HG03060 (cell line): Measurements from ENCODE around the gene TMEM187.
"Not testable (repeated sequence)": the region's sequence is repeated elsewhere in the genome, so short reads cannot be mapped to it uniquely, and the experiment has no call there.

Experiments used
- ATAC-seq: cut with Tn5 transposase; IDR thresholded peaks from one replicate; pipeline ENCODE4 v1.9.1; 2021; ENCODE audit warnings: low read depth, moderate number of reproducible peaks; ENCODE audit not compliant: unreplicated experiment

Gene TMEM187

DNA sequence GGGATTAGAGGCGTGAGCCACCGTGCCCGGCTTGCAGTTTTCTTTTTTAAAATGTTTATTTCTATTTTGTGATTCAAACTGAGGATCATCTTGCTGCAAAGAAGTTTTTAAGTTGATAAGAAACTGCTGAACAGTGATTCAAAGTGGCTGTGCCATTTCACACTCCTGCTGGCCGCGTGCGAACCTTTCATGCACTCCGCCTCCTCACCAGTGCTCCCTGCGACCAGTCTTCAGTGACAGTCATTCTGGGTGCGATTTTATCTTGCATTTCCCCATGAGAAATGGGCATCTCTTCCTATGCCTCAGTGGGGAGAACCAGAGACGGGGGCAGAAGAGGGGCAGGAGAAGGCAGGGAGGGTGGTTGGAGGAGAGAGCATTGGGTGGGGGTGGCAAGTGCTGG lies 21.4 kb downstream of the TMEM187 start:
- ATAC-seq, result no peak

DNA sequence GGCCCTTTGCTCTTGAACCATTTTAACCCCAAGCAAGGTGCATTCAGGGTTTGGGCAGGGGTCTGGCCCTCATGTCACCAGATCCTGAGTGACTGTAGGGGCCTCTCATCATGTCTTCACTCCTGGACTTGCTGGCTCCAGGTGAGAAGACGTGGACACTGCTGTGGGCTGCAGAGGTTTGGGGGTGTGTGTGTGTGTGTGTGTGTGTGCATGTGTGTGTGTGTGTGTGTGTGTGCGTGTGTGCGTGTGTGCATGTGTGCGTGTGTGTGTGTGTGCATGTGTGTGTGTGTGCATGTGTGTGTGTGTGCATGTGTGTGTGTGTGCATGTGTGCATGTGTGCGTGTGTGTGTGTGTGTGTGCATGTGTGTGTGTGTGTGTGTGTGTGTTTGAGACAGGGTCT lies 21.8 kb downstream of the TMEM187 start:
- not testable (repeated sequence) for ATAC-seq

DNA sequence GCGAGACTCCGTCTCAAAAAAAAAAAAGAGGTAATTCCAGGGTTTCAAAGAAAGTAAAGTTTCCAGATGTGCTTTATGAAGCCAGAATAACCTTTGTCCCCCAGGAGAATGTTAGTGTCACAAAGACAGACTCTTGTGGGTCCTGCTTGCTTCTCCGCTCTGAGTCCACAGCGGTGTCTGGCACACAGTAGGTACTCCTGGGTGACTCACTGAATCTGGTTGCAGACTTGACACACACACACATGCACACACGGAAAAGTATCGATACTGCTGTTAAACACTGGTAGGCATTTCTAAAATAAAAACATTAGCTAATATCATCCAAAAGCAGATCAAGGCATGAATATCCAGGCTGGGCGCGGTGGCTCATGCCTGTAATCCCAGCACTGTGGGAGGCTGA lies 22.9 kb downstream of the TMEM187 start:
- no peak for ATAC-seq

DNA sequence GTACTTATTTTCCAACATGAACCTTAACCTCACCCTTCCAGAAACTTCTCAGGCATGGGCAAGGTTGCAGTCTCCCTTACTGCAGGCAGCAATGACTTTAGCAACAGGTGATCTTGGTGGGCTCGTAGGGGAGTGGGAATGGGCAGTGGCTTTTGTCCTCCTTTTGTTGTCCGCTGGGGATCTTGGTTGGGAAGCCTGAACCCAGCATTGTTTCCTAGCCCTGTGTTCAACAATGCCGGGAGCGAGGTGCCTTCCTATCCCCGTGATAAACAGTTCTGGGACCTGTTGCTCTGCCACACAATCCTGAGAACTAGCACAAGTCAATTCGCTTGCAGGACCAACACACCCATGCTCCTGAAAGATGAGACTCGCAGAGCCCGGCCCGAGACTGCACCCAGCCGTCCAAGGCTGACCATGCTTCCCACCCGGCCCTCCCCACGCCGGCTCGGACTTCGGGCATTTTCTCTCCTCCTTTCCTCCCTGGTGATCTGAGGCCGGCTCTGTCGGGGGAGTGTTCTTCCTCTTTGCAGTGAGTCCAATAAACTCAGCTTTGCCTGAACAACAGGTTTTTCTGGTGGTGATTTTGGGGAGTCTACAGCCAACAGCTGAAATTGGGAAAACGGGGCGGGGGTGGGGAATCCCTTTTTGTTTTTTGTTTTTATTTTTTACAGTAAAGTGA lies 26.9 kb downstream of the TMEM187 start:
- ATAC-seq, result no peak

DNA sequence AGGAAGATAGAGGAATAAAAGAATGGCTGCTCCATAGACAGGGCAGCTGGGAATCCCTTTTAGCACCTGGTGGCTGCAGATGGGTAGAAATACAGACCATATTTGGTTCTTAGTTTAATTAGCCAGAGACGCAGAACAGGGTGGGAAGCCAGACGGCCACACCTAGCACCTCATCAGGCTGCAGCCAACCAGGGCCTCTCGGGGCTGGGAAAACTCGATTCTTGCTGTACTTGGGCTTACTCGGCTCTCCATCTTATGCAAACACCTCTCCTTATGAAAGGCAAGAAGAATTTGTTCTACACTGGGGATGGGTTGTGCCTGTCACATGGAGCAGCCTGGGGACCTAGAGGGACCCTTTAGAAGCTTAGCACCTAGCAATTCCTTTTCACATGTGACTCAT lies 27.5 kb downstream of the TMEM187 start:
- no peak for ATAC-seq

DNA sequence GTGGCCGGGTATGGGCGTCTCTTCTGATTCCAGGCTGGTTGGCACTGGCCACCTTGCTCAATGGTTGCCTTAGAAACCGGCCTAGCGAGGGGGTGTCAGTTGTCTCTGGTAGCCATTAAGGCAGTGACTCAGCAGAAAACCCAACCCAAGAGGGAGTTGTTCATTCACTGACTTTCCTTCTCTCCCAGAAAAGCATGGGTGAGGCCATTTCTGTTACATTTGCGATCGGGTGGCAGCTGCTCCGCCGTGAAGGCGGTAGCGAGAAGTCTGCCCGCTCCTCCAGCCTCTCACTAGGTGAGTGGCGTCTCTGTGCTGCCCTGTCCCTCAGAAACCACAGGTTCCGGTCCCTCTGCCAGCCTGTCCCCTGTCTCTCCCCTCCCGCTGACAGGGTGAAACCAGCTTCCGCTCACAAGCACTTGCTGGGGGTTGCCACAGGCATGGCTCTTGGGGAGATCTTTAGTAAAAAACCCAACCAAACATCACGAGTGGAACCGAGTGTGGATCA lies 29.7 kb downstream of the TMEM187 start:
- ATAC-seq, result no peak

DNA sequence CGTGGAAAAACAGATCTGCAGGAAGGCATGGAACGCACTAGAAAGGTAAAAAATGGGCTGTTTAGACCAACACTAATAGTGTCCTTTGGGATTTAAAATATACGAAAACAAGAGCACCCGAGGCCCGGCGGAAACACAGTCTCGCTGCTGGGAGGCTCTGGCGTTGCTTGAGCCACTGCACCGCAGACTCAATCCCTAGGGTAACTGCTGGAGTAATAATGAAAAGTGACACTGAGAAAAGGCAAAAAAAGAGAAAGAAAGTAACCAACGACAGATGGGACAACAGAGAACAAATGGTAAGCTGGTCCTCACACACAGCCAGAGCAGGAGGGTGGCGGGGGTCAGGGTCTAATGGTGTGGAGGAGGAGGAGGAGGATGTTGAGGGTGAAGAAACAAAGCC lies 31.8 kb downstream of the TMEM187 start:
- ATAC-seq, result no peak

DNA sequence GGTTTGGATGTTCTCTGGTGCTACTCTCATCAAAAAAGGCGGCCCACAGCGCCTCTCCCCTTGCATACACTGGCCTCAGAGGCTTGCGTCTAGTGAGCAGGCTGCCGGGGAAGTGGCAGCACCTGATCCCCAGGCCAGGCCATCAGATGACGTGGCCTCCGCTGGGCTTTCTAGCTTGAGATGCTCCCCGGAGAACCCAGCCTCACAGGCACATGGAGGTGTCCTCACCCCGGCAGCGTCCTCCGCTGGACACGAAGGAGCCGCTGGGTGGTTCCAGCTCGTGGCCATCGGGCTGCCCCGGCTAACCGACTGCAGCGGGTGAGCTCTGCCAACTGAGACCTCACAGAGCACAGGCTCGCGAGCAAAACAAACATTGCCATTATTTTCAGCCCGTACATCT lies 34.4 kb downstream of the TMEM187 start:
- no peak for ATAC-seq

DNA sequence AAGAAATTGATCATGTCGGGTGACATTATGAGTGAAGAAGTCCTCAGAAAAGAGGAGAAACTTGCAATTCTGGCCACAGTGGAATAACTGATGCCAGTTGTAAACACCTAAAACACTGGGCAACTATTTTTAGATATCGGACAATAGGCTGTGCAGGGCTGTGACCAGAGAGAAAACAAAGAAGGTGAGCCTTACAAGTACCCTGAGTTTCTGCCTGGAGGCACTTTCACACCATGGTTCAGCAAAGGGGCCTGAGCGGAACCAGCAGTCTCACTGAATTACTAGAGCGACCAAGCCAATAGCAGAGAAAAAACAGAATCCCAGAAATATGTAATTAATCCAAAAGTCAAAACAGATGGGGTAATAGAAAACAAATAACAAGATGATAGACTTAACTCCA lies 36.0 kb downstream of the TMEM187 start:
- no peak for ATAC-seq

DNA sequence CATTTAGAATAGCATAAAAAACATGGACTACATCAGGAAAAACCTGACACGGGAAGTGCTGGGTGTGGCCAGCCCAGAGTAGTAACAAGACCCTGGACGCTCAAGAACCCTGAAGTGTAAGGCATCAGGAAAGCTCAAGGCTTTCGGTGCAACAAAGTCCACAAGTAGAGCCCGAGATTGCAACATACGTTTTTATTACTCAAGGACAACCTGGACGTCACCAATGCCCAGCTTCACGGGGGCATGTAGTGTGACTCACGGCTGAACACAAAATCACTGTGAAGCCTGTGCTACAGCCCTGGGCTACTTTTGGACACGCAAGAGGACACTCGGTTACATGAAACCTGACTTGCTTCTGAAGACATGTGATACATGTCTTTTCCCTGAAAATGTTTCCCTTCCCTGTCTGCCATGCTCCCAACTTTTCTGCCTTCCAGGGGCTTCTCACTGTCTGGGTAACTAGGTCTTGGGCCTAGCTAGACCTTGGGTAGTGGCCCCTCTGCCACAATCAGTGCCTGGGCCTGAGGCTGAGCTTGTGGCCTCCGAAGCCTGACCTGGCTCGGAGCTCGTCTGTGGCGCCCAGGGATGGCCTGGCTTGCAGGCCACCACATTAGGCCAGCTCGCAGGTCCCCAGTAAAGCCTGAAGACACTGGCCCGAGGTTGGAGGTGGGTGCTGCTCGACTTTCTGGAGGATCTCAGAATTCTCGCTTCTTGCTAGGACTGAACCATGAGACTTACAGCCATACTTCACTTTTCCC lies 38.0 kb downstream of the TMEM187 start:
- ATAC-seq, result no peak

DNA sequence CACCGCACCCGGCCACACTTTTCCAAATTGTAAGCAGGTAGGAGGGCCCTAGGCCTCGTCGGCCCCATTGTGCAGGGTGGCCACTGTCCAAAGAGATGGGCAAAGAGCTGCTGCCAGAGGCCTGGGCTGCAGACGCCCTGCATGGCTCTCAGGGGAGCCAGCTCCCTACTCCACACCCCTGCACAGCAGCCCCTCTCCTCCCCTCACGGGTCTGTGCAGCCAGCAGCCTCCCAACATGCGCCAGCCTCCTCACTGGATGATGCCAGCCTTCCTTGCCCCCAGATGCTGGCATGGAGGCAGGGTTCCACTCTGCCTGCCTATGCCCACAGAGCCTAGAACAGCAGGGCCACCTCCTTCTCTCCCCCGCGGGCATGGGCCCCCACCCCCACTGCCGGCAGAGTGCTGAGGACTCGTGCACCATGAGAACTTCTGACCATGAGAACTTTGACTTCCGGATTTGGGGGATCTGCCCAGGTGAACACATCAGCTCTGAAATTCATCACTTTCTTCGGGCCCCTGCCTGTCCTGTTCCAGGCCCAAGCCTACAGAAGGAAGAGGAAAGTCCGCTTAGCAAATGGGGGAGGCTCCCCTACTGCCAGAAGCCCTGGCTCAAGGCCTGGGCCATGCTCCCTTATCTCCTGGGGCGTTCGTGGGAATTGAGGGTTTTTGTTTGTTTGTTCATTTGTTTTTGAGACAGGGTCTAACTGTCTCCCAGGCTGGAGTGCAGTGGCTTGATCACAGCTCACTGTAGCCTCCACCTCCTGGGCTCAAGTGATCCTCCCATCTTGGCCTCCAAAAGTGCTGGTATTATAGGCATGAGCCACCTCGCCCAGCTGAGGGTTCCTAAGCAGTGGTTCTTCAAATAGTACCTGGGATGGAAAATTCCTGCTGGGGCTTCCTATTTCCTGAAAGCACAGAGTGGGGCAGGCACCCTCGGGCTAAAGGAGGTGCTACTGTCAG lies 39.1 kb downstream of the TMEM187 start:
- ATAC-seq, result no peak

DNA sequence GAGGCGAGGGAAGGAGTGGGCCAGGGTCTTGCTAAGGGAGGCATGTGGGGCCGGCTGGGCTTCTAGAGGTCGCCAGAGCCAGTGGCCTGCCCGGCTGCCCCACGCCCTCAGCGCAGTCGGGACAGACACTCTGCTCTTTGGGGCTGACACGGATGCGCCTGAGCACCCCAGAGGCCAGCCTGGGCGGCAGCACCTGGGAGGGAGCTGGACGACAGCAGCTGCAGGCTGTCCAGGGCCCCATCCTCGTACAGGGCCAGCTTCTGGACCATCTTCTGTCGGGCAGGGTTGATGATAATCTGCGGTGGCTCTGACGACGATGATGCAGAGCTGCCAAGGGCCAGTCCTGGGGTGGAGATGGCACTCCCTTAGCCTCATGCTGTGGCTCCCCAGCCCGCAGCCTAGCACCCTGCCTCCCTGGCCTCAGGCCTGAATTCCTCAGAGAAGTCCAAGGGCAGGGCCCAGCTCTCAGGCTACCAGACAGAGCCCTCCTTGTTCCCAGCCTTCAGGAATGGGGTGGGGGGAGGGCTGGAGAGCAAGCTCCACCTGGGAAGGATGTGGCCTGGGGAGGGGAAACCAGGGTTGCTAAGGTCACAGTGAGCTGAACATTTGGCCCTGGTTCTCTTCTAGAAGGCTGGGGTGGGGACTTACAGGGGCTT lies 39.9 kb downstream of the TMEM187 start:
- no peak for ATAC-seq

DNA sequence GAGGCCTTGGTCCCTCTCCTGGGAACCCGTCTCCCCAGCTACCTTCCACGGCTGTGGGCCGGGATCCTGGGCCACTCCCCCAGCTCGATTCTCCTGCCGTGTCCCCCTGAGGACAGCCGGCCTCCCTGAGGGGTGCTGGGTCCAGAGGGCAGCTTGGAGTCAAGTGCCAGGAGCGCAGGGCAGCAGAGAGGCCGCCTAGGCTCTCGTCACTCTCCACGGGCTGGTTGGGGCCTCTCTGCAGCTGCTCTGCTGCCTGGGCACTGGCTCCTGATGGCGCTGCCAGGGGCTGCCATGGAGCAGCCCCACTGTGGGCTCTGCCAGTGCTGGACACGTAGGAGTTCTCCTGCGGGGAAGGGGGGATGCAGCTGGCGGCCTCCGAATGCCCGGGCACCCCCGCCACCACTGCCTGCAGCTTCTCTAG lies 40.5 kb downstream of the TMEM187 start:
- ATAC-seq, result no peak

DNA sequence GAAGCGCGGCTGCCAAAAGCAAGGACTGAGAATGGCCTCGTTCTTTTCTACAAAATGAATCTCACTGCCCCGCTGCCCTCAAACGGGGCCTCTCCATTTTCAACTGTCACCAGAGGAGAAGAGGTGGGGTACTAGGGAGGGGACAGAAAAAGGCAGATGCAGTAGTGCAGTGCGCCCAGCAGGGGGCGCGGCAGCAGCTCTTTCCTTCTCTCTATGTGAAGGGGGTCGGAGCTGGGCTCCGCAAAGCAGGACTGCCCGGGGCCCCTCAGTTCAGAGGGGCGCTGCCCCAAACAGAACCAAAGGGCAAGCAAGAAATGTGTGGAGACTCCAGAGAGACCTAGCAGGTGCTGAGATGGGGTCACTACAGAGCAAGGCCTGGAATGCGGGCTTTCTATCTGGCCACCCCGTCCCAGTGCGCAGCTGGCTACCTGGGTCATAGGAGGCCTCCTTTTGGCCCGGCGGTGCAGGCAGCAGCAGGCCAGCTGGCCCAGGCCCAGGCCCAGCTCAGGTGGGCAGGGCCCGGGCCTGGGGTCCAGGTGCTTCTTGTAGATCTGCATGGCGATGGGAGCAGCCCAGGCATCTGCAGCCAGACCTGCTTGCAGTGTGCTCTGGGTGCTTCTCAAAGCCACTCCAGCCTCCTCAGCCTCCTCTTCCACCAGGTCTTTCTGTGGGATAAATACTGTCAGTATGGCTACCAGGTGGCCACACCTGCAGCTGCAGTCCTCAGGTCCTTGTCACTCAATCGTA lies 41.2 kb downstream of the TMEM187 start:
- ATAC-seq, result no peak

DNA sequence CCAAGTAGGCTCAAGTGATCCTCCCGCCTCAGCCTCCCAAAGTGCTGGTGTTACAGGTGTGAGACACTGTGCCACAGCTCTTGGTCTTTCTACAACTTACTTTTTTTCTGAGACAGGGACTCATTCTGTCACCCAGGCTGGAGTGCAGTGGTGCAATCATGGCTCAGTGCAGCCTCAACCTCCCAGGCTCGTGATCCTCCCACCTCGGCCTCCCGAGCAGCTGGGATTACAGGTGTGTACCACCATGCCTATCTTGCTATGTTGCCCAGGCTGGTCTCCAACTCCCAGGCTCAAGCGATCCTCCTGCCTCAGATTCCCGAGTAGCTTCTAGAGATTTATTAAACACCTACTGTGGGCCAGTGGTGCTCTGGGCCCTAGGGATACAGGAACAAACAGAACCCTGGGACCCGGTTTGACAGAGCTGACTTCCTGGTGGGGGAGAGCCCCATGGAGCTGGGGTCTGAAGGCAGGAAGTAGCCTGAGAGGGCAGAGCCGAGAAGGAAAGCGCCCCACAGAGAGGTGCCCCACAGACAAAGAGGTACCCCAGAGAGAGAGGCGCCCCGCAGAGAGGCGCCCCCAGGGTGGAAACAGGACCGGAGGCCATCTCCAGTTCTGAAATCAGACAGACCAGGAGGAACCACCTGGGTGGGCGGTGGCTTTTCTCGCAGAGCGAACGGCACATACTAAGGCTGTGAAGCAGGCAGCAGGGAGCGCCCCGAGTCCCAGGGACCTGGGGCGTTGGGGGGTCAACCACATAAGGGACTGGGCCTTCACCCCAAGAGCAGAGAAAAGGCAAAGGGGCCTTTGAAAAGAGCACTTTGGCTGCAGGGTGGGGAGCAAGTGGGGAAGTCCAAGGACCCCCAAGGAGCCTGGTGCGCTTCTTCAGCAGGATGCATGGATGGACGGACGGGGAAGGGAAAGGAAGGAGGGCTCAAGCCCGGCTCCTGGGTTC lies 42.2 kb downstream of the TMEM187 start:
- no peak for ATAC-seq

DNA sequence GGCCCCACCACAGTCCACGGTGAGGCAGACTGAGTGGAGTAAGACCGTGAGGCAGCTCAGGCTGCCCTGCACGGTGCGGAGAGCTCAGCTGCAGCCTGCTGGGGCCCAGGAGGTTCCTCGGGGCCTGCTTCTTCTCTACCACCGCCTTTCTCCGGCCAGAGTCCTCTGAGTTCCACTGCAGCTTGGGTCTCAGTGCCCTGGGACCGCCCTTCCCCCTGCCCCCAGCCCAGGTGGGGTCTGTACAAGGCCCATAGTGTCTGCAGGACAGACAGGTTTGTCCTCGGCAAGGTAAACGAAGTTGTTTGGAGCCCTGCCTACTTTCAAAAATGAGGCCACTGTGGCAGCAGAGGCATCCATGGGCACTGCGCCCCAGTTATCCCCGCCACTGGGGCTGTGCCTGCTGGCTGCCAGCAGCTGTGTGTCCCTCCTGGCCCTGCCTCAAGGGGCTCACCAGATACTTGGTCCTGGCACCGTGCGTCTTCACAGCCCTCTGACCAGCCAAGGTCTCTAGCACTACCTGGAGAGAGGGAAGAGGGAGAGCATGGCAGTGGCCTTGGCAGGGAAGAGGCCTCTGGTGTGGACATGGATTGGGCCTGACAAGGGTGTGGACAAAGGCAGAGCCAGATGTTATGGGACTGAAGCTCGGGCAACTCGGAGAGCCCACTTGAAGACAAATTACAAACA lies 43.2 kb downstream of the TMEM187 start:
- no peak for ATAC-seq

DNA sequence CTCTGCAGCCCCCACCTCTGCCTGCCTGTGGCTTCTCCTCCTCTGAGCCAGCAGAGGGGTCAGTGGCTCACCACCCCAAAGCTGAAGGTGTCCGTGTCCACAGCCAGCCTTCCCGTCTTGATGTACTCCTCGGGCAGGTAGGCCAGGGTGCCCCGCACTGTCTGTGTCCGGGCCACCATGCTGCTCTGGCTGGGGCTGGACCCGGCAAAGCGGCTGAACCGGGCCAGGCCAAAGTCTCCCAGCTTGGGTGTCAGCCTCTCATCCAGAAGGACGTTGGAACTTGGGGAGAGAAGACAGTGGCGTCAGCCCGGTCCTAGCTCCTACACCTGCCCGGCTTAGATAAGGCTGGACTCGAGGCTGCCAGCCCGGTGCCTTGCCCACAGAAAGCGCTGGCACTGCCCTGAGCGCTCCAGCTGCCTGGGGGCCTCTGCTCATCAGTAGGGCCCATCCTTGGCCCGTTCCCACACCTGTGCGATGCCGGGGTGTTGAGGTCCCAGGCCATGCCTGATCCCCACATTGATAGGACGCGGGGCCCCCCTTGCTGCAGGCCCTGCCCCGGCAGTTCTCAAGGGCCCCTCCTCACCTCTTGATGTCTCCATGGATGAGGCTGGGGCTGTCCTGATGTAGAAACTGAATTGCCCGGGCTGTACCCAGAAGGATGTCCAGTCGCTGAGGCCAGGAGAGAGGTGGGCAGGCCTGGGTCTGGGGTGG lies 44.0 kb downstream of the TMEM187 start:
- ATAC-seq, result no peak
